GM19467 (cell line): ENCODE results near the gene INVS.
"Not testable (repeated sequence)": the region's sequence is repeated elsewhere in the genome, so short reads cannot be mapped to it uniquely, and the experiment has no call there.

Experiments used
- ATAC-seq: cut with Tn5 transposase; IDR thresholded peaks from one replicate; pipeline ENCODE4 v1.9.1; 2021; ENCODE audit warnings: mild to moderate bottlenecking, moderate library complexity; ENCODE audit not compliant: unreplicated experiment

Gene INVS

GRCh38 chr9:100098887-100099721 lies at the start of gene INVS, which contains the start of gene ERP44:
Gene INVS (plus strand): TSS chr9:100099243. CDS start chr9:100104522, 5,279 bp downstream.
Gene ERP44 (minus strand): TSS chr9:100099000. CDS start chr9:100098840, 160 bp downstream.
- ATAC-seq, result peak; percentile 97

- no peak for ATAC-seq
These were observed 49.5 kb upstream of the INVS start for GRCh38 chr9:100049551-100049950.

- no peak for ATAC-seq
These were observed 46.7 kb upstream of the INVS start for GRCh38 chr9:100052375-100052774.

GRCh38 chr9:100056561-100056960 lies 42.5 kb upstream of the INVS start:
- no peak for ATAC-seq

- ATAC-seq, result no peak
These were observed 41.4 kb upstream of the INVS start for GRCh38 chr9:100057624-100058023.

- ATAC-seq, result peak; percentile 77
These were observed 40.1 kb upstream of the INVS start for GRCh38 chr9:100058699-100059579.

- ATAC-seq, result not testable (repeated sequence)
These were observed 36.4 kb upstream of the INVS start for GRCh38 chr9:100062683-100063082.

- ATAC-seq, result no peak
These were observed 35.9 kb upstream of the INVS start for GRCh38 chr9:100063185-100063584.

- ATAC-seq, result no peak
These were observed 34.0 kb upstream of the INVS start for GRCh38 chr9:100064872-100065581.

GRCh38 chr9:100066539-100066938 lies 32.5 kb upstream of the INVS start:
- peak; percentile 78 for ATAC-seq

GRCh38 chr9:100067990-100068389 lies 31.1 kb upstream of the INVS start:
- not testable (repeated sequence) for ATAC-seq

GRCh38 chr9:100069068-100069467 lies 30.0 kb upstream of the INVS start:
- not testable (repeated sequence) for ATAC-seq

GRCh38 chr9:100070104-100071041 lies 28.7 kb upstream of the INVS start:
- no peak for ATAC-seq

GRCh38 chr9:100071271-100071670 lies 27.8 kb upstream of the INVS start:
- ATAC-seq, result no peak

- ATAC-seq, result no peak
These were observed 26.2 kb upstream of the INVS start for GRCh38 chr9:100072805-100073204.

GRCh38 chr9:100074093-100074492 lies 24.9 kb upstream of the INVS start:
- no peak for ATAC-seq

GRCh38 chr9:100074989-100075388 lies 24.1 kb upstream of the INVS start:
- ATAC-seq, result no peak

GRCh38 chr9:100076256-100076655 lies 22.8 kb upstream of the INVS start:
- ATAC-seq, result not testable (repeated sequence)

- ATAC-seq, result no peak
These were observed 16.3 kb upstream of the INVS start for GRCh38 chr9:100082782-100083181.
